Right atrium auricular region (tissue), 2 donors: ENCODE data around the gene SPDEF. TPM values are rescaled to one million over a fixed set of nuclear protein-coding genes. Genes with fewer than 3 reads are reported as not detected.

ENCODE experiments used
- DNase-seq: peaks from one replicate; pipeline ENCODE4 v3.0.0-alpha.2; 2019; ENCODE audit warnings: low spot score
- H3K27ac ChIP-seq, 2 donors: fragments of 200-600 bp; sonication (generic); 1 replicate in 1 of 2; 2 replicates in 1 of 2; pipeline ENCODE4 v1.5.1; 2016 to 2019
- H3K27me3 ChIP-seq, 2 donors: fragments of 200-600 bp; sonication (generic); one replicate each; pipeline versions ENCODE4 v1.5.1 to v1.6.0; 2017 to 2019
- H3K36me3 ChIP-seq: fragments of 200-600 bp; sonication (generic); one replicate; pipeline ENCODE4 v1.5.1; 2016
- H3K4me1 ChIP-seq, 2 donors: fragments of 200-600 bp; sonication (generic); one replicate each; pipeline versions ENCODE4 v1.5.1 to v1.6.0; 2017 to 2019
- H3K4me3 ChIP-seq, 2 donors: fragments of 200-600 bp; sonication (generic); 1 replicate in 1 of 2; 2 replicates in 1 of 2; pipeline ENCODE4 v1.5.1; 2017 to 2019; ENCODE audit warnings: mild to moderate bottlenecking in 1 of 2, moderate library complexity in 1 of 2
- H3K9me3 ChIP-seq, 2 donors: fragments of 200-600 bp; sonication (generic); one replicate each; pipeline ENCODE4 v1.5.1; 2019
- total RNA-seq, 2 donors: library from RNA; depleted of rRNA; stranded (reverse); fragments of >200 nt; gene quantifications; one replicate each; pipeline ENCODE4 v1.1.0, GENCODE V29; 2016
- TF ChIP-seq, protein P1 (sequence below), 2 donors: fragments of 200-600 bp; sonication (generic); IDR thresholded peaks; one replicate each; pipeline ENCODE4 v1.5.1; 2019; ENCODE audit warnings: antibody characterized with exemption in 2 of 2

The SPDEF gene
- total RNA-seq: under 1 TPM; 0.22 to 0.31 TPM

GRCh38 chr6:34556031-34556471 is at the start of gene SPDEF:
Gene SPDEF (minus strand): TSS chr6:34556329. CDS start chr6:34544455, 11,874 bp downstream.
- DNase-seq: no peak

GRCh38 chr6:34603707-34604106 is 47.6 kb upstream of the SPDEF start:
- Histone ChIP-seq H3K4me1 (peaks cover 0 to 36% of the 10 kb centered on the region in 2 donors), H3K4me3 (no peak overlapping the region), H3K36me3 (peaks cover 8% of the 10 kb centered on the region), H3K27ac (no peak overlapping the region), H3K9me3 (no peaks in the 10 kb centered on the region), H3K27me3 (no peaks in the 10 kb centered on the region)
- TF ChIP-seq, protein P1, sequence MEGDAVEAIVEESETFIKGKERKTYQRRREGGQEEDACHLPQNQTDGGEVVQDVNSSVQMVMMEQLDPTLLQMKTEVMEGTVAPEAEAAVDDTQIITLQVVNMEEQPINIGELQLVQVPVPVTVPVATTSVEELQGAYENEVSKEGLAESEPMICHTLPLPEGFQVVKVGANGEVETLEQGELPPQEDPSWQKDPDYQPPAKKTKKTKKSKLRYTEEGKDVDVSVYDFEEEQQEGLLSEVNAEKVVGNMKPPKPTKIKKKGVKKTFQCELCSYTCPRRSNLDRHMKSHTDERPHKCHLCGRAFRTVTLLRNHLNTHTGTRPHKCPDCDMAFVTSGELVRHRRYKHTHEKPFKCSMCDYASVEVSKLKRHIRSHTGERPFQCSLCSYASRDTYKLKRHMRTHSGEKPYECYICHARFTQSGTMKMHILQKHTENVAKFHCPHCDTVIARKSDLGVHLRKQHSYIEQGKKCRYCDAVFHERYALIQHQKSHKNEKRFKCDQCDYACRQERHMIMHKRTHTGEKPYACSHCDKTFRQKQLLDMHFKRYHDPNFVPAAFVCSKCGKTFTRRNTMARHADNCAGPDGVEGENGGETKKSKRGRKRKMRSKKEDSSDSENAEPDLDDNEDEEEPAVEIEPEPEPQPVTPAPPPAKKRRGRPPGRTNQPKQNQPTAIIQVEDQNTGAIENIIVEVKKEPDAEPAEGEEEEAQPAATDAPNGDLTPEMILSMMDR (IDR thresholded peaks at IDR 0.05): no peak
- DNase-seq: no peak

More at GRCh38 chr6:34556031-34556471, at the start of gene SPDEF:
- Histone ChIP-seq H3K4me3 (no peak within 1 kb of the TSS), H3K9me3 (peaks cover 0 to 8% of the 10 kb centered on the region in 2 donors), H3K4me1 (peaks cover 0 to 4% of the 10 kb centered on the region in 2 donors), H3K27me3 (no peaks in the 10 kb centered on the region), H3K27ac (no peak within 1 kb of the TSS), H3K36me3 (no peaks in the 10 kb centered on the region)
- TF ChIP-seq, protein P1 (IDR thresholded peaks at IDR 0.05): no peak

DNA sequence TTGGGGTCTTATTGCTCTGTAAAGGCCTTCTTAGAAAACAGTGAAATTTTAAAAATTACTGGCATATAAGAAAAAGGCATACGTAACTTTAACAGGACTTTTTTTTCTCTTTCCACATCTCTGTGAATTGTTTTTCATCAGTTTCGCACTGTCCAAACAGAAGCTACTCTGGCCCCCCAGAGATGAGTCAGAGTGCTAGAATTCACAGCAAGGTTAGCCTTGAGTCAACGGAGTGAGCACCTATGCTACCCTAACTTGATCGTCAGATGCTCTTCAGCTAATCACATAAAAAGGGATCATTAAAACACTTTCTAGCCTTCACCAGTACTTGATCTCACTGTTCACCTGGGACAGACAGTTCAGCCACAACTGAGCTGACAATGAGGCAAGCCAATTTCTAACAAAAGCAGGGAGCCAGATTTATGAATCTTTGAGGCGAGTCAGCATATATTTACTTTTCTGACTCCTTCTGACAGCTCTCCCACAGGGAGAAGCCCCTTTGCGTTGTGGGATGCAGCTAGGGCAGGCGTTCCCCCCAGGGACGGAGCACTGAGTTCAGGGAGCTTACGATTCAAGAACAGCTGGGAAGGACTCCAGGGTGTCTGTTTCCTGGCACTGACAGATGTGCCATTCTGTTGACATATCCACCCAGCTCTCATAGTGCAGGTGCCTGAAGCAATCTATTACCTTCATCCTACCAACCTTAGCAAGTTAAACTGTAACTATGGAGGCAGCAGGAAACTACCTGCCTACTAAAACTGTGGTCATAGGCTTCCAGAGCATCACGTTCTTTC is 46.4 kb upstream of the SPDEF start:
- no peak for DNase-seq

GRCh38 chr6:34601706-34602105 is 45.6 kb upstream of the SPDEF start:
- no peaks in the 10 kb centered on the region for H3K9me3 ChIP-seq
- H3K36me3 ChIP-seq: peaks cover 8% of the 10 kb centered on the region
- H3K27me3 ChIP-seq: no peaks in the 10 kb centered on the region
- TF ChIP-seq, protein P1 (IDR thresholded peaks at IDR 0.05): no peak
- H3K4me1 ChIP-seq: peaks cover 0 to 48% of the 10 kb centered on the region in 2 donors
- no peak for DNase-seq
- H3K4me3 ChIP-seq: peak overlapping the region; percentile 0 to 10
- peak overlapping the region; percentile 59 to 82 for H3K27ac ChIP-seq

More for the DNA sequence above, 46.4 kb upstream of the SPDEF start:
- Histone ChIP-seq H3K27me3 (no peaks in the 10 kb centered on the region), H3K9me3 (no peaks in the 10 kb centered on the region), H3K36me3 (peaks cover 8% of the 10 kb centered on the region), H3K27ac (peak overlapping the region; percentile 32 to 82), H3K4me3 (no peak overlapping the region), H3K4me1 (peaks cover 0 to 46% of the 10 kb centered on the region in 2 donors)
- TF ChIP-seq, protein P1 (IDR thresholded peaks at IDR 0.05): no peak

- peaks cover 6% of the 10 kb centered on the region for H3K36me3 ChIP-seq
- TF ChIP-seq, protein P1 (IDR thresholded peaks at IDR 0.05): no peak
- H3K4me1 ChIP-seq: peaks cover 0 to 48% of the 10 kb centered on the region in 2 donors
- H3K27ac ChIP-seq: peak overlapping the region; percentile 59 to 82
- H3K9me3 ChIP-seq: no peaks in the 10 kb centered on the region
- H3K4me3 ChIP-seq: no peak overlapping the region
- no peak for DNase-seq
- H3K27me3 ChIP-seq: no peaks in the 10 kb centered on the region
These were observed 44.7 kb upstream of the SPDEF start for GRCh38 chr6:34600796-34601195.
